HG03520 (cell line): ENCODE data around the gene DUOX1.

Experiments used
- ATAC-seq: cut with Tn5 transposase; IDR thresholded peaks from one replicate; pipeline ENCODE4 v1.9.1; 2021; ENCODE audit warnings: mild to moderate bottlenecking, moderate library complexity; ENCODE audit not compliant: unreplicated experiment

The DUOX1 gene

GRCh38 chr15:45105586-45105985 is 24.2 kb upstream of the DUOX1 start:
- ATAC-seq, result no peak

- ATAC-seq, result no peak
Measured at GRCh38 chr15:45106002-45106790, 23.6 kb upstream of the DUOX1 start.

- ATAC-seq, result no peak
Measured at GRCh38 chr15:45107941-45108630, 21.7 kb upstream of the DUOX1 start.

GRCh38 chr15:45110256-45110820 is 19.5 kb upstream of the DUOX1 start:
- no peak for ATAC-seq

- ATAC-seq, result no peak
Measured at GRCh38 chr15:45111390-45112142, 18.2 kb upstream of the DUOX1 start.

GRCh38 chr15:45112143-45112590 is 17.6 kb upstream of the DUOX1 start:
- no peak for ATAC-seq

GRCh38 chr15:45112591-45113379 is 17.0 kb upstream of the DUOX1 start:
- ATAC-seq, result no peak

- ATAC-seq, result no peak
Measured at GRCh38 chr15:45113380-45113990, 16.3 kb upstream of the DUOX1 start.

GRCh38 chr15:45114076-45114750 is 15.6 kb upstream of the DUOX1 start, which contains the start of the genes DUOX2 and DUOXA2:
Gene DUOX2 (minus strand): TSS chr15:45114172. CDS start chr15:45113411, 761 bp downstream.
Gene DUOXA2 (plus strand): TSS chr15:45114326. CDS start chr15:45114606, 280 bp downstream.
- no peak for ATAC-seq

- ATAC-seq, result no peak
Measured at GRCh38 chr15:45114751-45115085, 15.1 kb upstream of the DUOX1 start.

GRCh38 chr15:45115312-45115820 is 14.4 kb upstream of the DUOX1 start:
- no peak for ATAC-seq

GRCh38 chr15:45116006-45116481 is 13.8 kb upstream of the DUOX1 start:
- no peak for ATAC-seq

- ATAC-seq, result no peak
Measured at GRCh38 chr15:45116482-45117307, 13.1 kb upstream of the DUOX1 start.

GRCh38 chr15:45117308-45118130 is 12.3 kb upstream of the DUOX1 start:
- ATAC-seq, result no peak

GRCh38 chr15:45118131-45118588 is 11.6 kb upstream of the DUOX1 start:
- ATAC-seq, result peak; percentile 91

- no peak for ATAC-seq
Measured at GRCh38 chr15:45118996-45119395, 10.8 kb upstream of the DUOX1 start.
